Lung (tissue), 12 donors: Measurements from ENCODE around the gene ADAD2. TPM values are rescaled to one million over a fixed set of nuclear protein-coding genes. Genes with fewer than 3 reads are reported as not detected.

ENCODE experiments used
- ATAC-seq: fragments of 200-7000 bp; cut with Tn5 transposase; one replicate; pipeline ENCODE4 v1.9.1; 2020; ENCODE audit warnings: moderate number of reproducible peaks; ENCODE audit not compliant: insufficient read depth, low FRiP score
- DNase-seq, 3 donors: peaks; one replicate each; pipeline ENCODE4 v3.0.0-alpha.2; 2013 to 2017
- H3K27ac ChIP-seq, 2 donors: one replicate each; pipeline ENCODE4 v1.5.1; 2013; ENCODE audit warnings: mild to moderate bottlenecking in 2 of 2, moderate library complexity in 2 of 2, control low read depth in 1 of 2, inconsistent platforms in 1 of 2, low read depth in 1 of 2, low read length in 1 of 2
- H3K27me3 ChIP-seq, 3 donors: one replicate each; pipeline ENCODE4 v1.5.1; 2013; ENCODE audit warnings: low read length in 2 of 3; ENCODE audit not compliant: control insufficient read depth in 3 of 3, insufficient read depth in 3 of 3
- H3K36me3 ChIP-seq, 4 donors: one replicate each; pipeline ENCODE4 v1.5.1; 2013; ENCODE audit warnings: low read length in 4 of 4, mild to moderate bottlenecking in 1 of 4, moderate library complexity in 1 of 4; ENCODE audit not compliant: control insufficient read depth in 4 of 4, insufficient read depth in 4 of 4
- H3K4me1 ChIP-seq, 5 donors: one replicate each; pipeline ENCODE4 v1.5.1; 2013; ENCODE audit warnings: low read length in 5 of 5, mild to moderate bottlenecking in 2 of 5, moderate library complexity in 1 of 5; ENCODE audit not compliant: control insufficient read depth in 5 of 5, insufficient read depth in 5 of 5
- H3K4me3 ChIP-seq: one replicate; pipeline ENCODE4 v1.5.1; 2013; ENCODE audit warnings: mild to moderate bottlenecking, control low read depth, moderate library complexity
- H3K9ac ChIP-seq, 2 donors: one replicate each; pipeline ENCODE4 v1.5.1; 2013; ENCODE audit warnings: low read length in 2 of 2, control low read depth in 1 of 2; ENCODE audit not compliant: insufficient read depth in 1 of 2
- H3K9me3 ChIP-seq, 4 donors: one replicate each; pipeline ENCODE4 v1.5.1; 2013; ENCODE audit warnings: low read length in 3 of 4, mild to moderate bottlenecking in 1 of 4, moderate library complexity in 1 of 4; ENCODE audit not compliant: control insufficient read depth in 4 of 4, insufficient read depth in 3 of 4
- WGBS, 2 donors: extraction: QIAGEN DNeasy Blood & Tissue Kit; methylation state at CpG; one replicate each; pipeline ENCODE4 v1.1.7; 2013; 5-methylcytosine and 5-hydroxymethylcytosine counted together
- polyA plus RNA-seq, 2 donors: library from polyadenylated mRNA; stranded (reverse); fragments of 200-250 nt; gene quantifications; one replicate each; pipeline ENCODE4 v1.2.1, GENCODE V29; 2013
- total RNA-seq, 2 donors: library from RNA; depleted of rRNA in 1 of 2; stranded (reverse); fragments of >200 nt in 1 of 2; gene quantifications; one replicate each; pipeline ENCODE4 v1.2.1, GENCODE V29; 2014 to 2021
- TF ChIP-seq, protein P1 (sequence below): IDR thresholded peaks from 2 replicates; pipeline ENCODE4 v1.5.1; 2012; ENCODE audit warnings: mild to moderate bottlenecking; ENCODE audit errors: control extremely low read depth, extremely low read depth
- donor health status: control.
- donor health status: control.
- donor health status: Bipolar disorder and iron deficiency.
- donor health status: healthy.
- donor health status: DM: yes; HTN: yes; CAD: no.

The ADAD2 gene
- total and polyA plus RNA-seq, 4 donors: 0.06 to 0.83 (median 0.42) TPM

GRCh38 chr16:84144209-84144858 lies 46.6 kb upstream of the ADAD2 start:
- ATAC-seq (peak; percentile 31), DNase-seq (peak; percentile 37 to 46 (median 39))
- Histone ChIP-seq H3K9me3 (no peaks in the 10 kb centered on the region), H3K4me3 (peak overlapping the region; percentile 66), H3K27me3 (no peaks in the 10 kb centered on the region), H3K36me3 (no peaks in the 10 kb centered on the region), H3K9ac (peak overlapping the region; percentile 8 to 37), H3K4me1 (peaks cover 0 to 10% (median 5%) of the 10 kb centered on the region in 5 donors), H3K27ac (peak overlapping the region; percentile 35 to 52)
- WGBS, 2 donors: 1% methylated on average over 38 to 39 of the region's 39 CpGs
- TF ChIP-seq, protein P1, sequence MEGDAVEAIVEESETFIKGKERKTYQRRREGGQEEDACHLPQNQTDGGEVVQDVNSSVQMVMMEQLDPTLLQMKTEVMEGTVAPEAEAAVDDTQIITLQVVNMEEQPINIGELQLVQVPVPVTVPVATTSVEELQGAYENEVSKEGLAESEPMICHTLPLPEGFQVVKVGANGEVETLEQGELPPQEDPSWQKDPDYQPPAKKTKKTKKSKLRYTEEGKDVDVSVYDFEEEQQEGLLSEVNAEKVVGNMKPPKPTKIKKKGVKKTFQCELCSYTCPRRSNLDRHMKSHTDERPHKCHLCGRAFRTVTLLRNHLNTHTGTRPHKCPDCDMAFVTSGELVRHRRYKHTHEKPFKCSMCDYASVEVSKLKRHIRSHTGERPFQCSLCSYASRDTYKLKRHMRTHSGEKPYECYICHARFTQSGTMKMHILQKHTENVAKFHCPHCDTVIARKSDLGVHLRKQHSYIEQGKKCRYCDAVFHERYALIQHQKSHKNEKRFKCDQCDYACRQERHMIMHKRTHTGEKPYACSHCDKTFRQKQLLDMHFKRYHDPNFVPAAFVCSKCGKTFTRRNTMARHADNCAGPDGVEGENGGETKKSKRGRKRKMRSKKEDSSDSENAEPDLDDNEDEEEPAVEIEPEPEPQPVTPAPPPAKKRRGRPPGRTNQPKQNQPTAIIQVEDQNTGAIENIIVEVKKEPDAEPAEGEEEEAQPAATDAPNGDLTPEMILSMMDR: no peak

GRCh38 chr16:84144859-84145639 lies 45.9 kb upstream of the ADAD2 start, which contains the start of the genes DNAAF1 and HSDL1:
DNAAF1 (plus strand) TSS chr16:84145308; CDS start chr16:84145441, 133 bp downstream.
HSDL1 (minus strand) TSS chr16:84145177; CDS start chr16:84131321, 13,856 bp downstream.
- Histone ChIP-seq H3K27me3 (no peaks in the 10 kb centered on the region), H3K4me1 (peaks cover 0 to 7% (median 5%) of the 10 kb centered on the region in 5 donors), H3K27ac (peak within 1 kb of the TSS; percentile 52 to 56), H3K9ac (peak within 1 kb of the TSS; percentile 8 to 37), H3K4me3 (peak within 1 kb of the TSS; percentile 66), H3K9me3 (no peaks in the 10 kb centered on the region), H3K36me3 (no peaks in the 10 kb centered on the region)
- peak; percentile 92 to 94 (median 94) for DNase-seq
- TF ChIP-seq, protein P1: no peak
- ATAC-seq: peak; percentile 98
- WGBS, 2 donors: 0 to 1% methylated on average over 79 to 89 of the region's 89 CpGs

DNA sequence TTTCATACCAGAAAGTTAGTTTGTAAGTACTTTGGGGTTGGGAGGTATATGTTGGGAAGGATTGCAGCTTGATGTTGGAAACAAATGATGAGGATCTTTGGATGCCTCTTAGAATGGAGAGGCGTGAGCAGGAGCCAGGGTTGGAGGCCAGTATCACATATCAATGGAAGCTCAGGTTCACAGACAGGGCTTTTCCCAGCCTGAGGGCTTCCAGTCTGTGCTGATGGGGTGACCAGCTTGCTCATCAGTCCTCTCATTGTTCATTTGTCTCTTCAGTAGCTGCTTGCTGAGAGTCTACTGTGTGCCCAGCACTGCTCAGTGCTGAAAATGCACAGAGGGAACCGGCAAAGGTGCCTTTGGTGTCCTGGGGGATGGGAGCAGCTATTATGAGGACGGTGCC lies 40.0 kb upstream of the ADAD2 start:
- H3K27ac ChIP-seq: no peak overlapping the region
- WGBS, 2 donors: 85 to 86% methylated on average over 3 of the region's 3 CpGs
- H3K9ac ChIP-seq: no peak overlapping the region
- peaks cover 0 to 3% (median 0%) of the 10 kb centered on the region in 4 donors for H3K9me3 ChIP-seq
- no peak for ATAC-seq
- TF ChIP-seq, protein P1: no peak
- H3K4me3 ChIP-seq: no peak overlapping the region
- DNase-seq: no peak
- no peaks in the 10 kb centered on the region for H3K27me3 ChIP-seq
- H3K4me1 ChIP-seq: peaks cover 0 to 2% (median 0%) of the 10 kb centered on the region in 5 donors
- H3K36me3 ChIP-seq: no peaks in the 10 kb centered on the region
